GM19035 (cell line): ENCODE results near the gene YAP1.

Experiments used
- ATAC-seq: cut with Tn5 transposase; IDR thresholded peaks from one replicate; pipeline ENCODE4 v1.9.1; 2021; ENCODE audit not compliant: unreplicated experiment

Gene YAP1

GRCh38 chr11:102157219-102157618, 47.0 kb downstream of the YAP1 start:
- ATAC-seq = no peak

- no peak for ATAC-seq
Measured at GRCh38 chr11:102158164-102158735, 48.0 kb downstream of the YAP1 start.

GRCh38 chr11:102163368-102163767, 53.1 kb downstream of the YAP1 start:
- ATAC-seq = no peak

- ATAC-seq = no peak
Measured at GRCh38 chr11:102166175-102167064, 56.2 kb downstream of the YAP1 start.

GRCh38 chr11:102168481-102168880, 58.2 kb downstream of the YAP1 start:
- no peak for ATAC-seq

GRCh38 chr11:102171101-102171500, 60.9 kb downstream of the YAP1 start:
- ATAC-seq = no peak

GRCh38 chr11:102172127-102172848, 62.0 kb downstream of the YAP1 start:
- no peak for ATAC-seq

GRCh38 chr11:102177126-102177525, 66.9 kb downstream of the YAP1 start:
- no peak for ATAC-seq

- no peak for ATAC-seq
Measured at GRCh38 chr11:102177974-102178631, 67.9 kb downstream of the YAP1 start.

GRCh38 chr11:102179371-102179770, 69.1 kb downstream of the YAP1 start:
- ATAC-seq = no peak

- ATAC-seq = no peak
Measured at GRCh38 chr11:102184269-102184987, 74.2 kb downstream of the YAP1 start.

GRCh38 chr11:102186551-102187191, 76.4 kb downstream of the YAP1 start:
- no peak for ATAC-seq

GRCh38 chr11:102187416-102188151, 77.3 kb downstream of the YAP1 start:
- no peak for ATAC-seq

GRCh38 chr11:102188488-102188887, 78.2 kb downstream of the YAP1 start:
- no peak for ATAC-seq

GRCh38 chr11:102191832-102192231, 81.6 kb downstream of the YAP1 start:
- no peak for ATAC-seq

GRCh38 chr11:102192349-102193066, 82.3 kb downstream of the YAP1 start:
- ATAC-seq = no peak

GRCh38 chr11:102194257-102194656, 84.0 kb downstream of the YAP1 start:
- ATAC-seq = no peak

GRCh38 chr11:102194990-102195389, 84.7 kb downstream of the YAP1 start:
- ATAC-seq = no peak

GRCh38 chr11:102196351-102196750, 86.1 kb downstream of the YAP1 start:
- no peak for ATAC-seq
